Colonic mucosa (tissue), 4 donors: ENCODE data around the gene KCNG2. TPM values are rescaled to one million over a fixed set of nuclear protein-coding genes. Genes with fewer than 3 reads are reported as not detected.

Source experiments
- DNase-seq: peaks from one replicate; pipeline ENCODE4 v3.0.0-alpha.2; 2020
- H3K27ac ChIP-seq: fragments of 200-600 bp; one replicate; pipeline ENCODE4 v1.8.0; 2021
- H3K27me3 ChIP-seq: fragments of 200-600 bp; one replicate; pipeline ENCODE4 v1.8.0; 2021
- H3K36me3 ChIP-seq: fragments of 200-600 bp; one replicate; pipeline ENCODE4 v1.8.0; 2021
- H3K4me1 ChIP-seq: fragments of 200-600 bp; one replicate; pipeline ENCODE4 v1.8.0; 2021; ENCODE audit warnings: mild to moderate bottlenecking
- H3K4me3 ChIP-seq: fragments of 200-600 bp; one replicate; pipeline ENCODE4 v1.8.0; 2021
- H3K9ac ChIP-seq, 2 donors: one replicate each; pipeline ENCODE4 v1.7.0; 2013; ENCODE audit warnings: control low read depth in 2 of 2, low read depth in 2 of 2, low read length in 2 of 2
- H3K9me3 ChIP-seq: fragments of 200-600 bp; one replicate; pipeline ENCODE4 v1.8.0; 2021
- CTCF ChIP-seq: fragments of 200-600 bp; IDR thresholded peaks from one replicate; pipeline ENCODE4 v1.8.0; 2022; ENCODE audit warnings: antibody characterized with exemption, mild to moderate bottlenecking
- intact Hi-C: fragments of 100-400 bp; cut with DNase I; formaldehyde crosslinking; loops from one replicate; pipeline ENCODE4 v1.14.1; 2022
- total RNA-seq, 2 donors: library from RNA; stranded (reverse); fragmentation: NEBNext Ultra II Directional in 1 of 2; extraction: Animal tissue kit (Norgen Biotek cat#: 25700) in 1 of 2; gene quantifications; one replicate each; pipeline ENCODE4 v1.2.1, GENCODE V29; 2021
- donor health status: healthy.
- donor health status: DM: no; HTN: no; CAD: no.
- donor health status: DM: no; HTN: no; CAD: no.

The KCNG2 gene
- total RNA-seq, 2 donors from 2014 or later: 0.32 TPM; not detected in 1

- H3K9me3 ChIP-seq: no peaks in the 10 kb centered on the region
- no peak overlapping the region for H3K27ac ChIP-seq
- H3K4me3 ChIP-seq: no peak overlapping the region
- no peaks in the 10 kb centered on the region for H3K36me3 ChIP-seq
- H3K9ac ChIP-seq: no peak overlapping the region
- H3K4me1 ChIP-seq: no peaks in the 10 kb centered on the region
- H3K27me3 ChIP-seq: no peaks in the 10 kb centered on the region
- intact Hi-C loops: no loop called here
- no peak for TF ChIP-seq CTCF
- no peak for DNase-seq
Measured at GRCh38 chr18:79851950-79852349, 54.2 kb downstream of the KCNG2 start.

- no peaks in the 10 kb centered on the region for H3K4me1 ChIP-seq
- intact Hi-C loops: no loop called here
- DNase-seq: no peak
- no peaks in the 10 kb centered on the region for H3K27me3 ChIP-seq
- no peaks in the 10 kb centered on the region for H3K36me3 ChIP-seq
- H3K9me3 ChIP-seq: no peaks in the 10 kb centered on the region
- no peak overlapping the region for H3K9ac ChIP-seq
- no peak overlapping the region for H3K27ac ChIP-seq
- TF ChIP-seq CTCF: no peak
- H3K4me3 ChIP-seq: no peak overlapping the region
Measured at GRCh38 chr18:79852561-79853302, 55.0 kb downstream of the KCNG2 start.

GRCh38 chr18:79853303-79853992, 55.7 kb downstream of the KCNG2 start:
- no peaks in the 10 kb centered on the region for H3K9me3 ChIP-seq
- no peak overlapping the region for H3K27ac ChIP-seq
- no peak for TF ChIP-seq CTCF
- H3K36me3 ChIP-seq: no peaks in the 10 kb centered on the region
- intact Hi-C loops: no loop called here
- H3K9ac ChIP-seq: no peak overlapping the region
- no peaks in the 10 kb centered on the region for H3K27me3 ChIP-seq
- no peak overlapping the region for H3K4me3 ChIP-seq
- no peaks in the 10 kb centered on the region for H3K4me1 ChIP-seq
- DNase-seq: peak; percentile 8

- no peak overlapping the region for H3K9ac ChIP-seq
- H3K36me3 ChIP-seq: no peaks in the 10 kb centered on the region
- no peak for TF ChIP-seq CTCF
- H3K9me3 ChIP-seq: no peaks in the 10 kb centered on the region
- H3K4me3 ChIP-seq: no peak overlapping the region
- no peaks in the 10 kb centered on the region for H3K27me3 ChIP-seq
- intact Hi-C loops: no loop called here
- DNase-seq: peak; percentile 7
- H3K27ac ChIP-seq: no peak overlapping the region
- no peaks in the 10 kb centered on the region for H3K4me1 ChIP-seq
Measured at GRCh38 chr18:79853993-79854364, 56.2 kb downstream of the KCNG2 start.

GRCh38 chr18:79855147-79855933, 57.6 kb downstream of the KCNG2 start:
- Histone ChIP-seq H3K9me3 (no peaks in the 10 kb centered on the region), H3K27me3 (no peaks in the 10 kb centered on the region), H3K4me3 (no peak overlapping the region), H3K36me3 (no peaks in the 10 kb centered on the region), H3K4me1 (no peaks in the 10 kb centered on the region), H3K27ac (no peak overlapping the region), H3K9ac (no peak overlapping the region)
- DNase-seq: peak; percentile 14
- TF ChIP-seq CTCF: no peak
- intact Hi-C loops: no loop called here
